GM18505 (cell line): Measurements from ENCODE around the gene DNAI7.

Experiments used
- ATAC-seq: cut with Tn5 transposase; IDR thresholded peaks from one replicate; pipeline ENCODE4 v1.9.1; 2021; ENCODE audit not compliant: unreplicated experiment
- POLR2A ChIP-seq: IDR thresholded peaks from 4 replicates; pipeline ENCODE4 v1.6.1; 2011; ENCODE audit warnings: borderline replicate concordance; ENCODE audit not compliant: insufficient read depth, insufficient read length; ENCODE audit errors: extremely low read depth

The DNAI7 gene

GRCh38 chr12:25069224-25069623 lies 125.7 kb downstream of the DNAI7 start:
- TF ChIP-seq POLR2A = no peak
- no peak for ATAC-seq

- TF ChIP-seq POLR2A = no peak
- no peak for ATAC-seq
These were observed 129.9 kb downstream of the DNAI7 start for GRCh38 chr12:25065035-25065434.

GRCh38 chr12:25063873-25064628 lies 130.9 kb downstream of the DNAI7 start:
- TF ChIP-seq POLR2A = no peak
- ATAC-seq = no peak

GRCh38 chr12:25058658-25059058 lies 136.3 kb downstream of the DNAI7 start:
- peak; percentile 36 for ATAC-seq
- peak; percentile 64 for TF ChIP-seq POLR2A
